ENCODE data around the gene ALG10.
"Not testable (repeated sequence)": the region's sequence is repeated elsewhere in the genome, so short reads cannot be mapped to it uniquely, and the experiment has no call there.

Gene ALG10

GRCh38 chr12:34022079-34022830 lies at the start of gene ALG10:
TSS of gene ALG10 (plus strand) at chr12:34022496. CDS start at chr12:34022600, 104 bp downstream.
- DNase-seq (ENCODE audit: low read depth) = peak; percentile 97

GRCh38 chr12:33972884-33973283 lies 49.4 kb upstream of the ALG10 start:
- DNase-seq (ENCODE audit: low read depth) = not testable (repeated sequence)

GRCh38 chr12:33977887-33978286 lies 44.4 kb upstream of the ALG10 start:
- no peak for DNase-seq (ENCODE audit: low read depth)

GRCh38 chr12:33988197-33988805 lies 34.0 kb upstream of the ALG10 start:
- no peak for DNase-seq (ENCODE audit: low read depth)

GRCh38 chr12:33988913-33989312 lies 33.4 kb upstream of the ALG10 start:
- DNase-seq (ENCODE audit: low read depth) = no peak

GRCh38 chr12:33994857-33995808 lies 27.2 kb upstream of the ALG10 start:
- no peak for DNase-seq (ENCODE audit: low read depth)

- not testable (repeated sequence) for DNase-seq (ENCODE audit: low read depth)
These were observed 13.5 kb upstream of the ALG10 start for GRCh38 chr12:34008835-34009234.

- DNase-seq (ENCODE audit: low read depth) = no peak
These were observed 5.9 kb upstream of the ALG10 start for GRCh38 chr12:34016361-34016760.

GRCh38 chr12:34021071-34021470 lies 1.2 kb upstream of the ALG10 start:
- DNase-seq (ENCODE audit: low read depth) = no peak

GRCh38 chr12:34027661-34028060 lies 5.4 kb downstream of the ALG10 start:
- peak; percentile 9 for DNase-seq (ENCODE audit: low read depth)

- DNase-seq (ENCODE audit: low read depth) = no peak
These were observed 8.3 kb downstream of the ALG10 start for GRCh38 chr12:34030591-34030990.

- peak; percentile 35 for DNase-seq (ENCODE audit: low read depth)
These were observed 11.5 kb downstream of the ALG10 start for GRCh38 chr12:34033628-34034296.

- DNase-seq (ENCODE audit: low read depth) = peak; percentile 9
These were observed 16.1 kb downstream of the ALG10 start for GRCh38 chr12:34038357-34038756.

- no peak for DNase-seq (ENCODE audit: low read depth)
These were observed 24.3 kb downstream of the ALG10 start for GRCh38 chr12:34046570-34046969.

GRCh38 chr12:34047855-34048254 lies 25.6 kb downstream of the ALG10 start:
- DNase-seq (ENCODE audit: low read depth) = not testable (repeated sequence)

- no peak for DNase-seq (ENCODE audit: low read depth)
These were observed 26.4 kb downstream of the ALG10 start for GRCh38 chr12:34048714-34049113.

GRCh38 chr12:34051486-34051885 lies 29.2 kb downstream of the ALG10 start:
- no peak for DNase-seq (ENCODE audit: low read depth)

GRCh38 chr12:34054938-34055337 lies 32.6 kb downstream of the ALG10 start:
- DNase-seq (ENCODE audit: low read depth) = no peak

Data from iris pigment epithelial cell (primary cell).